ENCODE measurements around the gene CDKN2A.

- TF ChIP-seq CTCF (conservative IDR thresholded peaks at IDR 0.05; ENCODE audit: low read length), result no peak
- no peak for TF ChIP-seq EZH2phosphoT487 (IDR thresholded peaks at IDR 0.05; ENCODE audit: borderline replicate concordance)
Measured at GRCh38 chr9:21935631-21936030, 58.6 kb downstream of the CDKN2A start.

Measured in Loucy (cell line).